OCI-LY3 (cell line): ENCODE data around the gene SH3RF3.

Source experiments
- EZH2phosphoT487 ChIP-seq: fragments of 200-600 bp; shearing (Covaris generic); IDR thresholded peaks from 2 replicates; pipeline ENCODE4 v1.6.1; 2018; ENCODE audit warnings: antibody characterized with exemption, mixed run types, low read depth
- TF ChIP-seq, protein P1 (sequence below): fragments of 200-600, 300-600 bp; sonication (generic); IDR thresholded peaks from 2 replicates; pipeline ENCODE4 v1.5.1; 2014; ENCODE audit warnings: antibody characterized with exemption, low read length, low read depth

DNA sequence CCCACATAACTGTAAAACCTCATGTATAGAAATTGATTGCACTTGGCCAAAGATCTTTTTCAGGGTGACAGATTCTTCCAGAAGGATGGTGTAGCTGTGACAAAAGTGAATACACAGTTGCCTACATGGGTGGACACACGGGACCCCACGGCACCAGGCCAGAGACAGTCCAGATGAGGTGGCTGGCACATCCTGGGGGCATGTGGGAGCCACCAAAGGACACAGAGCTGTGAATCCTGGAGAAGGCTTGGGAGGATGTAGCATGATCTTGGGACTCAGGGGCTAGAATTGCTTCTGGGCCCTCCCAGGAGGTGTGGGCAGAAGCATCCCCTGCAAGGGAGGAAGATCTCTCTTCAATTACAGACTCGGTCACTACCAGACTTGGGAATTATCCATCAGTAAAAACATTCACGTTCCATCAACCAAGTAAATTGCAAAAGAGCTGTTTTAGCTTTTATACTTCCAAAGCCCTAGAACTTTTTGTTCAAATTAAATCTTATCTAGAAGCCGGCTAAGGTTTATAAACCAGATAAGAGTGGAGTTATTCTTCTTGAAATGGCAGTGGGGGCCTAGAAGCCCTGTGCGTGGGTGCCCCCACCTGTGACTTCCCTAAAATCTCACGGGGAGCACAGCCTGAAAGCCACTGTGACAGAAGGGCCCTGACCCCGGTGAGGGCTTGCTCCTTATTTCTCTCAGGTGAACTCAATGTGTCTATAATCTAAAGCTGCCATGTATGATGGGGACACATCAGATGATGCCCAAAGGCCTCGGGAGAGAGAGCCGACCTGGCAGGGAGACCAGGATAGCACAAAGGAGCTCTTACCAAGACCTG lies 403.1 kb downstream of the SH3RF3 start:
- TF ChIP-seq, protein P1, sequence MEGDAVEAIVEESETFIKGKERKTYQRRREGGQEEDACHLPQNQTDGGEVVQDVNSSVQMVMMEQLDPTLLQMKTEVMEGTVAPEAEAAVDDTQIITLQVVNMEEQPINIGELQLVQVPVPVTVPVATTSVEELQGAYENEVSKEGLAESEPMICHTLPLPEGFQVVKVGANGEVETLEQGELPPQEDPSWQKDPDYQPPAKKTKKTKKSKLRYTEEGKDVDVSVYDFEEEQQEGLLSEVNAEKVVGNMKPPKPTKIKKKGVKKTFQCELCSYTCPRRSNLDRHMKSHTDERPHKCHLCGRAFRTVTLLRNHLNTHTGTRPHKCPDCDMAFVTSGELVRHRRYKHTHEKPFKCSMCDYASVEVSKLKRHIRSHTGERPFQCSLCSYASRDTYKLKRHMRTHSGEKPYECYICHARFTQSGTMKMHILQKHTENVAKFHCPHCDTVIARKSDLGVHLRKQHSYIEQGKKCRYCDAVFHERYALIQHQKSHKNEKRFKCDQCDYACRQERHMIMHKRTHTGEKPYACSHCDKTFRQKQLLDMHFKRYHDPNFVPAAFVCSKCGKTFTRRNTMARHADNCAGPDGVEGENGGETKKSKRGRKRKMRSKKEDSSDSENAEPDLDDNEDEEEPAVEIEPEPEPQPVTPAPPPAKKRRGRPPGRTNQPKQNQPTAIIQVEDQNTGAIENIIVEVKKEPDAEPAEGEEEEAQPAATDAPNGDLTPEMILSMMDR = no peak
- no peak for TF ChIP-seq EZH2phosphoT487
